Sigmoid colon (tissue), 4 donors: ENCODE results near the gene AIG1.

Experiments used
- POLR2AphosphoS5 ChIP-seq, 4 donors: sonication (generic); formaldehyde crosslinking; IDR thresholded peaks; one replicate each; pipeline ENCODE4 v1.6.1; 2017; ENCODE audit warnings: antibody characterized with exemption in 4 of 4
- TF ChIP-seq, protein P1 (sequence below), 4 experiments: fragments of 450-650 bp in 3 of 4; fragments of 200-600 bp in 1 of 4; IDR thresholded peaks; one replicate each; pipeline ENCODE4 v1.5.1; 2016 to 2019; ENCODE audit warnings: antibody characterized with exemption in 4 of 4, mild to moderate bottlenecking in 3 of 4, moderate library complexity in 2 of 4

GRCh38 chr6:143158113-143158581 is 97.5 kb downstream of the AIG1 start:
- TF ChIP-seq, protein P1, sequence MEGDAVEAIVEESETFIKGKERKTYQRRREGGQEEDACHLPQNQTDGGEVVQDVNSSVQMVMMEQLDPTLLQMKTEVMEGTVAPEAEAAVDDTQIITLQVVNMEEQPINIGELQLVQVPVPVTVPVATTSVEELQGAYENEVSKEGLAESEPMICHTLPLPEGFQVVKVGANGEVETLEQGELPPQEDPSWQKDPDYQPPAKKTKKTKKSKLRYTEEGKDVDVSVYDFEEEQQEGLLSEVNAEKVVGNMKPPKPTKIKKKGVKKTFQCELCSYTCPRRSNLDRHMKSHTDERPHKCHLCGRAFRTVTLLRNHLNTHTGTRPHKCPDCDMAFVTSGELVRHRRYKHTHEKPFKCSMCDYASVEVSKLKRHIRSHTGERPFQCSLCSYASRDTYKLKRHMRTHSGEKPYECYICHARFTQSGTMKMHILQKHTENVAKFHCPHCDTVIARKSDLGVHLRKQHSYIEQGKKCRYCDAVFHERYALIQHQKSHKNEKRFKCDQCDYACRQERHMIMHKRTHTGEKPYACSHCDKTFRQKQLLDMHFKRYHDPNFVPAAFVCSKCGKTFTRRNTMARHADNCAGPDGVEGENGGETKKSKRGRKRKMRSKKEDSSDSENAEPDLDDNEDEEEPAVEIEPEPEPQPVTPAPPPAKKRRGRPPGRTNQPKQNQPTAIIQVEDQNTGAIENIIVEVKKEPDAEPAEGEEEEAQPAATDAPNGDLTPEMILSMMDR (IDR thresholded peaks at IDR 0.05), result no peak
- TF ChIP-seq POLR2AphosphoS5 (IDR thresholded peaks at IDR 0.05), result no peak
